Neural progenitor cell (in vitro differentiated cells): ENCODE measurements around the gene ARHGAP45. TPM values are rescaled to one million over a fixed set of nuclear protein-coding genes. Genes with fewer than 3 reads are reported as not detected.
"Not testable (repeated sequence)": the region's sequence is repeated elsewhere in the genome, so short reads cannot be mapped to it uniquely, and the experiment has no call there.

ENCODE experiments used
- DNase-seq: peaks from one replicate; pipeline ENCODE4 v3.0.0-alpha.2; 2016; ENCODE audit warnings: low spot score
- H2AFZ ChIP-seq: fragments of 200-600 bp; sonication (generic); replicated peaks from 2 replicates; pipeline ENCODE4 v1.6.1; 2016; ENCODE audit warnings: antibody characterized with exemption
- H3F3A ChIP-seq: fragments of 200-600 bp; sonication (generic); 2 replicates; pipeline ENCODE4 v1.6.1; 2016; ENCODE audit warnings: antibody characterized with exemption, low read depth
- H3K27ac ChIP-seq: fragments of 200-600 bp; sonication (generic); 2 replicates; pipeline ENCODE4 v1.5.1; 2016; ENCODE audit warnings: mild to moderate bottlenecking
- H3K27me3 ChIP-seq: fragments of 200-600 bp; sonication (generic); 2 replicates; pipeline ENCODE4 v1.6.1; 2016; ENCODE audit warnings: mild to moderate bottlenecking, moderate library complexity
- H3K36me3 ChIP-seq: fragments of 200-600 bp; sonication (generic); 2 replicates; pipeline ENCODE4 v1.5.1; 2016
- H3K4me1 ChIP-seq: fragments of 200-600 bp; sonication (generic); 2 replicates; pipeline ENCODE4 v1.6.1; 2016; ENCODE audit warnings: mixed run types
- H3K4me2 ChIP-seq: fragments of 200-600 bp; sonication (generic); 2 replicates; pipeline ENCODE4 v1.6.1; 2016
- H3K4me3 ChIP-seq: fragments of 200-600 bp; sonication (generic); 2 replicates; pipeline ENCODE4 v1.5.1; 2016
- H3K79me2 ChIP-seq: fragments of 200-600 bp; sonication (generic); 2 replicates; pipeline ENCODE4 v1.6.1; 2016; ENCODE audit warnings: low read depth
- H3K9ac ChIP-seq: fragments of 200-600 bp; sonication (generic); 2 replicates; pipeline ENCODE4 v1.6.1; 2016
- H3K9me3 ChIP-seq: fragments of 200-600 bp; sonication (generic); 2 replicates; pipeline ENCODE4 v1.5.1; 2016; ENCODE audit warnings: low read depth
- H4K20me1 ChIP-seq: fragments of 200-600 bp; sonication (generic); 2 replicates; pipeline ENCODE4 v1.6.1; 2016; ENCODE audit warnings: low read depth
- H3K27ac Mint-ChIP-seq: 3 replicates; pipeline ENCODE4 v1.8.0; 2021; ENCODE audit warnings: mixed read lengths
- H3K27me3 Mint-ChIP-seq: 2 replicates; pipeline ENCODE4 v1.8.0; 2022; ENCODE audit warnings: low read depth, mild to moderate bottlenecking, inconsistent platforms, moderate library complexity, mixed read lengths; ENCODE audit not compliant: insufficient read depth
- H3K36me3 Mint-ChIP-seq: 3 replicates; pipeline ENCODE4 v1.8.0; 2021; ENCODE audit warnings: mixed read lengths
- H3K4me1 Mint-ChIP-seq: 3 replicates; pipeline ENCODE4 v1.8.0; 2021; ENCODE audit warnings: mixed read lengths
- H3K4me3 Mint-ChIP-seq: 3 replicates; pipeline ENCODE4 v1.8.0; 2021; ENCODE audit warnings: mild to moderate bottlenecking, moderate library complexity, mixed read lengths
- H3K9me3 Mint-ChIP-seq: 3 replicates; pipeline ENCODE4 v1.8.0; 2020; ENCODE audit warnings: mixed read lengths
- CTCF ChIP-seq: fragments of 200-600 bp; sonication (generic); IDR thresholded peaks from 2 replicates; pipeline ENCODE4 v1.5.1; 2017; ENCODE audit warnings: antibody characterized with exemption, mild to moderate bottlenecking
- EZH2 ChIP-seq: fragments of 200-600 bp; sonication (generic); IDR thresholded peaks from 2 replicates; pipeline ENCODE4 v1.6.1; 2017; ENCODE audit warnings: antibody characterized with exemption, mild to moderate bottlenecking, moderate library complexity
- EZH2phosphoT487 ChIP-seq: fragments of 200-600 bp; sonication (generic); IDR thresholded peaks from 2 replicates; pipeline ENCODE4 v1.6.1; 2017; ENCODE audit warnings: antibody characterized with exemption
- total RNA-seq: library from RNA; depleted of rRNA; stranded (reverse); fragments of >200 nt; gene quantifications from 2 replicates; pipeline ENCODE4 v1.2.3, GENCODE V29; 2015; ENCODE audit warnings: low replicate concordance

Gene ARHGAP45
- total RNA-seq, 1 donor from 2014 or later, result 9.6 TPM

DNA sequence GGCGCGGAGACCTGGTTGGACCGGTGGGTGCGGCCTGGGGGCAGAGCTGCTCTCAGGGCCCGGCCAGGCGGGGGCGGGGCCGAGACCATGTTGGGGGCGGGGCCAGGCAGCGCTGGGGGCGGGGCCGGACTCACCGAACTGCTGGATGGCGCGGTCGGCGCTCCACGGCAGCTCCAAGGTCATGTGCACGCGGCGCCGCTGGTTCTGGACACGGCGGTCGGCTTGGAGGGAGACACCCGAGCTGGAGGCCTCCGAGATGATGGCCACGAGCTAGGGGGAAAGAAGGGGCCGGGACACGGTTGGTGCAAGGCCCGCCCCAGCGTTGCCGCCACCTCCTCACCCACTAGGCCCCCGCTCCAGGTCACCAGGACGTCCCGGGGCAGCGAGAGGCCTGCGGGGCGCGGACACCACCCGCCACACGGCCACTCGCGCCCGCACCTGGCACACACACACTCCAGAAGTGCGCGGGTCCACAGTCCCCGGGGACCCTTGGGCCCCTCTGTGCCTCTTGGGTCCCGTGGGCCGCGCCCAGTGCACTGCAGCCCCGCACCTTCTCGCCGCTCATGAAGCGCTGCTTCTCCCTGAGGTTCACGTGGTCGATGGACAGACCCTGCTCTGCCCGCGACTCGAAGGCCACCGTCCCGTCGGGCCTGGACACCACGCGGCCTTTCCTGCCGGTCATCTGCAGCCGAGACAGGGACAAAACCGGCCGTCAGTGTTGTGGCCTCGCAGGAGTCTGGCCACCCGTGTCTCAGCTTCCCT is 45.5 kb downstream of the ARHGAP45 start:
- Histone ChIP-seq H3K27ac (no peak overlapping the region), H3K4me3 (no peak overlapping the region)
- no peak overlapping the region for H3K4me3 Mint-ChIP-seq

DNA sequence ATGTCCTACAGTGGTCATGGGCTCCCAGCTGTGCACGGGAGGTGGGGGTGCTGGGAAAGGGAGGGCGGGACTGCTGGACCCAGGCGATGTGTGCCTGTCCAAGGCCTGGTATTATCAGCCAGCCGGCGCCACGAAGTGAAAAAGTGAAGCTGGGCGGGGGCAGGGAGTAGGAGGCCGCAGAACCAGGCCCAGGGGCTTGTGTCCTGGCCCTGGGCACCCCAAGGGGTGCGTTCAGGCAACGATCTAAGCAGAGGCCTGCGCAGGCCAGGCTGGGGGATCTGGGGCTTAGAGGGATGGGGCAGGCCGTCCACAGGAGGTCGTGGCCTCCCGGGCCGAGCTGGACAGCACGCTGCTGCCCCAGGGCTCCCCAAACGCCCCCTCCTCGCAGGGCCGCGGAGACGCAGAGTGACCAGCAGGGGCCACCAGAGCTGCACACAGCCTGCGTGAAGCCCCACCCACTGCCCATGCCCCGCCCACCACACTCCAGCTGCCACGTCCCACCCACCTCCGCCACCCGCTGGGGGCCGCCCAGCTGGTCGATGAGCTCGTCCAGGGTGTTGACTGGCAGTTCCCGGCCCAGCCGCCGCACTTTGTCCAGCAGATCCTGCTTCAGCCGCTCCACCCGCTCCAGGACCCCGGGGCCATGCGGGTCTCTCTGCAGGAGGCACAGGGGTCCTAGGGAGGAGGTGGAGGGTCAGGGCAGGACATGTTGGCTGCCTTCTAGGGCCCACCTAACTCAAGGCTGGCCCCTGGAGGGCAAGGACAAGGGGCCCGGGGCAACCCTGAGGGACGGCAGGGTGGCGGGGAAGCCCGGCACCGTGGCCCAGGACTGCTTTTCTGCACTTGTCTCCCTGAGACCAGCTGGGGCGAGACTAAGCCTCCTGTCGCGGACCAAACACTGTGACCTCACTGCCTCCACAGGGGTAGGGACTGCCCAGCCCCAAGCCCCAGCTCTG is 46.3 kb downstream of the ARHGAP45 start:
- H4K20me1 ChIP-seq, result peaks cover 6% of the 10 kb centered on the region
- H3K27ac Mint-ChIP-seq, result no peak overlapping the region
- DNase-seq, result peak; percentile 95
- H3K27ac ChIP-seq, result peak overlapping the region; percentile 13
- H3K4me3 ChIP-seq, result no peak overlapping the region
- H3K4me2 ChIP-seq, result peak overlapping the region; percentile 54
- no peaks in the 10 kb centered on the region for H3K79me2 ChIP-seq
- no peaks in the 10 kb centered on the region for H3K27me3 ChIP-seq
- peaks cover 15% of the 10 kb centered on the region for H3F3A ChIP-seq
- H3K9me3 ChIP-seq, result no peaks in the 10 kb centered on the region
- no peak overlapping the region for H2AFZ ChIP-seq
- TF ChIP-seq EZH2phosphoT487, result no peak
- peak; percentile 83 for TF ChIP-seq CTCF
- H3K27me3 Mint-ChIP-seq, result no peaks in the 10 kb centered on the region
- H3K36me3 ChIP-seq, result no peaks in the 10 kb centered on the region
- no peaks in the 10 kb centered on the region for H3K36me3 Mint-ChIP-seq
- H3K9me3 Mint-ChIP-seq, result no peaks in the 10 kb centered on the region
- H3K4me1 Mint-ChIP-seq, result no peaks in the 10 kb centered on the region
- no peak overlapping the region for H3K9ac ChIP-seq
- peaks cover 3% of the 10 kb centered on the region for H3K4me1 ChIP-seq
- H3K4me3 Mint-ChIP-seq, result no peak overlapping the region

More for the DNA sequence above, 45.5 kb downstream of the ARHGAP45 start:
- Histone ChIP-seq H3K4me2 (no peak overlapping the region), H3K4me1 (peaks cover 3% of the 10 kb centered on the region), H3K36me3 (no peaks in the 10 kb centered on the region), H4K20me1 (peaks cover 8% of the 10 kb centered on the region), H2AFZ (no peak overlapping the region), H3K9ac (no peak overlapping the region), H3F3A (peaks cover 16% of the 10 kb centered on the region), H3K79me2 (no peaks in the 10 kb centered on the region), H3K27me3 (no peaks in the 10 kb centered on the region), H3K9me3 (no peaks in the 10 kb centered on the region)
- no peaks in the 10 kb centered on the region for H3K27me3 Mint-ChIP-seq
- DNase-seq, result peak; percentile 55
- no peaks in the 10 kb centered on the region for H3K36me3 Mint-ChIP-seq
- H3K4me1 Mint-ChIP-seq, result no peaks in the 10 kb centered on the region
- no peak overlapping the region for H3K27ac Mint-ChIP-seq
- no peak for TF ChIP-seq EZH2
- TF ChIP-seq CTCF, result no peak
- no peak for TF ChIP-seq EZH2phosphoT487
- no peaks in the 10 kb centered on the region for H3K9me3 Mint-ChIP-seq

GRCh38 chr19:1113986-1114483 is 47.1 kb downstream of the ARHGAP45 start:
- Histone ChIP-seq H3K36me3 (no peaks in the 10 kb centered on the region), H3K4me3 (no peak overlapping the region), H4K20me1 (peaks cover 6% of the 10 kb centered on the region), H3K27me3 (no peaks in the 10 kb centered on the region), H3K9me3 (no peaks in the 10 kb centered on the region), H3K4me2 (no peak overlapping the region), H3K9ac (no peak overlapping the region), H3K79me2 (no peaks in the 10 kb centered on the region), H3K27ac (peak overlapping the region; percentile 13), H2AFZ (no peak overlapping the region), H3K4me1 (peaks cover 3% of the 10 kb centered on the region), H3F3A (peaks cover 15% of the 10 kb centered on the region)
- Mint-ChIP-seq H3K36me3 (no peaks in the 10 kb centered on the region), H3K9me3 (no peaks in the 10 kb centered on the region), H3K27me3 (no peaks in the 10 kb centered on the region), H3K4me3 (no peak overlapping the region), H3K27ac (no peak overlapping the region), H3K4me1 (no peaks in the 10 kb centered on the region)
- DNase-seq, result no peak
- TF ChIP-seq CTCF, result no peak

DNA sequence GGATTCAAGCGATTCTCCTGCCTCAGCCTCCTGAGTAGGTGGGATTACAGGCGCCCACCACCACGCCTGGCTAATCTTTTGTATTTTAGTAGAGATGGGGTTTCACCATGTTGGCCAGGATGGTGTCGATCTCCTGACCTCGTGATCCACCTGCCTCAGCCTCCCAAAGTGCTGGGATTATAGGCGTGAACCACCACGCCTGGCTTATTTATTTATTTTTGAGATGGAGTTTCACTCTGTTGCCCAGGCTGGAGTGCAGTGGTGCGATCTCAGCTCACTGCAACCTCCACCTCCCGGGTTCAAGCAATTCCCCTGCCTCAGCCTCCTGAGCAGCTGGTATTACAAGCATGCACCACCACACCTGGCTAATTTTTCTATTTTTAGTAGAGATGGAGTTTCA is 47.8 kb downstream of the ARHGAP45 start:
- not testable (repeated sequence) for H3K79me2 ChIP-seq, H3K27me3 ChIP-seq, H3K27me3 Mint-ChIP-seq, H3K4me1 Mint-ChIP-seq, H3K4me3 ChIP-seq, H4K20me1 ChIP-seq, H3K4me3 Mint-ChIP-seq, H3K4me2 ChIP-seq, H3K27ac ChIP-seq, H3K36me3 ChIP-seq, H3K9me3 ChIP-seq, DNase-seq, H3K9ac ChIP-seq, H3K4me1 ChIP-seq, H3K9me3 Mint-ChIP-seq, H2AFZ ChIP-seq, H3K36me3 Mint-ChIP-seq
- H3K27ac Mint-ChIP-seq, result peak overlapping the region; percentile 21
- peaks cover 15% of the 10 kb centered on the region for H3F3A ChIP-seq
